HFFc6 (cell line): ENCODE results near the gene GLCE. TPM values are rescaled to one million over a fixed set of nuclear protein-coding genes. Genes with fewer than 3 reads are reported as not detected.

Experiments
- DNase-seq: peaks from one replicate; pipeline ENCODE4 v3.0.0-alpha.2; 2018
- H3K27ac Mint-ChIP-seq: 2 replicates; pipeline ENCODE4 v1.8.0; 2020; ENCODE audit warnings: mild to moderate bottlenecking, mixed read lengths
- H3K27me3 Mint-ChIP-seq: 2 replicates; pipeline ENCODE4 v1.8.0; 2021; ENCODE audit warnings: mild to moderate bottlenecking, moderate library complexity, mixed read lengths; ENCODE audit not compliant: insufficient read depth
- H3K36me3 Mint-ChIP-seq: 2 replicates; pipeline ENCODE4 v1.8.0; 2021; ENCODE audit warnings: low read depth, mixed read lengths
- H3K4me1 Mint-ChIP-seq: 2 replicates; pipeline ENCODE4 v1.8.0; 2020; ENCODE audit warnings: low read depth, mixed read lengths
- H3K4me3 Mint-ChIP-seq: 2 replicates; pipeline ENCODE4 v1.8.0; 2020; ENCODE audit warnings: mild to moderate bottlenecking, moderate library complexity, mixed read lengths
- H3K9me3 Mint-ChIP-seq: 2 replicates; pipeline ENCODE4 v1.8.0; 2020; ENCODE audit warnings: mild to moderate bottlenecking, mixed read lengths
- CTCF ChIP-seq: fragments of 200-600 bp; sonication (generic); IDR thresholded peaks from 2 replicates; pipeline ENCODE4 v1.5.0; 2021; ENCODE audit warnings: antibody characterized with exemption, mild to moderate bottlenecking
- total RNA-seq, 6 experiments: library from RNA; stranded (reverse); fragmentation: NEBNext Ultra II Directional; extraction: Animal tissue kit (Norgen Biotek cat#: 25700); gene quantifications; 2 replicates in 1 of 6; 3 replicates in 5 of 6; pipeline ENCODE4 v1.2.3, GENCODE V29; 2021

GLCE gene
- total RNA-seq, 6 experiments from 2014 or later: 13.2 to 20.6 (median 17.7) TPM

- H3K36me3 Mint-ChIP-seq: no peaks in the 10 kb centered on the region
- H3K9me3 Mint-ChIP-seq: no peaks in the 10 kb centered on the region
- peaks cover 9% of the 10 kb centered on the region for H3K27me3 Mint-ChIP-seq
- no peak overlapping the region for H3K4me3 Mint-ChIP-seq
- DNase-seq: no peak
- H3K27ac Mint-ChIP-seq: no peak overlapping the region
- 0 out of 2 replicates have a peak, but pooled peaks cover 6% of the 10 kb centered on the region for H3K4me1 Mint-ChIP-seq
- TF ChIP-seq CTCF: no peak
Observed at GRCh38 chr15:69318033-69318432, 157.6 kb downstream of the GLCE start.

- Mint-ChIP-seq H3K4me1 (0 out of 2 replicates have a peak, but pooled peaks cover 6% of the 10 kb centered on the region), H3K9me3 (no peaks in the 10 kb centered on the region), H3K4me3 (no peak overlapping the region), H3K36me3 (no peaks in the 10 kb centered on the region), H3K27ac (no peak overlapping the region), H3K27me3 (peaks cover 7% of the 10 kb centered on the region)
- DNase-seq: no peak
- TF ChIP-seq CTCF: no peak
Observed at GRCh38 chr15:69319384-69320375, 159.2 kb downstream of the GLCE start.

- Mint-ChIP-seq H3K4me1 (0 out of 2 replicates have a peak, but pooled peaks cover 6% of the 10 kb centered on the region), H3K27ac (no peak overlapping the region), H3K36me3 (no peaks in the 10 kb centered on the region), H3K9me3 (no peaks in the 10 kb centered on the region), H3K4me3 (no peak overlapping the region), H3K27me3 (peaks cover 7% of the 10 kb centered on the region)
- no peak for TF ChIP-seq CTCF
- DNase-seq: no peak
Observed at GRCh38 chr15:69320977-69321554, 160.6 kb downstream of the GLCE start.

Other genes starting within 250 kb of the GLCE start
- gene SPESP1, start 230.1 kb upstream of the GLCE start, total RNA-seq: 1 to 10 TPM in 5 of 6 experiments, under 1 TPM in 1; 0.52 to 8.8 (median 7.9) TPM
- gene NOX5, start 145.9 kb upstream of the GLCE start, total RNA-seq: under 1 TPM; 0.19 to 0.77 (median 0.64) TPM
- 1 to 10 TPM; 1.3 to 2.2 (median 1.6) TPM for gene PAQR5, start 138.3 kb downstream of the GLCE start, total RNA-seq